Measurements from ENCODE around the gene MAP3K19. TPM values are rescaled to one million over a fixed set of nuclear protein-coding genes. Genes with fewer than 3 reads are reported as not detected.

Gene MAP3K19
- total RNA-seq, 4 donors from 2014 or later: not detected

DNA sequence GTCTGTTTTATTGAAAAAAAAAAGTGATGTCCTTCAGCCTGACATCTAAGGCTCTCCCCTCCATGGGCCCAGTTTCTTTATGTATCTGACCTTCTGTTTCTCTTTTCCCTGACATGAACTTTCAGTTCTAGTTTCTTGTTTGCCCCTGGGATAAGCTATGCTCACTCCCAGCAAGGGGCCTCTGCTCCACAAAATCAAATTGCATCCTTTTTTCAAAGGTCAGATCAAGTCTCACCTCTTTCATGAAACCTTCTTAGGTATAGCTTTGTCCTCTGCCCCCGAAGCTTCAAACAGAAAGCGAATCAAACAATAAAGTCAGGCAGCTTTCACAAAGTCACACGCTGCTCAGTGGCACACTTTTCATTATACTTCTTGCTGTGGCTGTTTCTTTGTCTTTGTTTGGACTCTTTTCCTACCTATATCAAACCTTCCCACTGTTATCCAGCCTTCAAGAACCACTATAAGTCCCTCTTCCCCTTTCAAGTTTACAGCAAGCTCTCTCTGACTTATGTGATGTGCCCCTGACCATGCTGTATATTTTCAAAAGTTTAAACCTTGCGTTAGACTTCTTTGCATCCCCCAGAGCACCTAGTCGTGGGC lies 23.3 kb downstream of the MAP3K19 start:
- TF ChIP-seq, protein P1, sequence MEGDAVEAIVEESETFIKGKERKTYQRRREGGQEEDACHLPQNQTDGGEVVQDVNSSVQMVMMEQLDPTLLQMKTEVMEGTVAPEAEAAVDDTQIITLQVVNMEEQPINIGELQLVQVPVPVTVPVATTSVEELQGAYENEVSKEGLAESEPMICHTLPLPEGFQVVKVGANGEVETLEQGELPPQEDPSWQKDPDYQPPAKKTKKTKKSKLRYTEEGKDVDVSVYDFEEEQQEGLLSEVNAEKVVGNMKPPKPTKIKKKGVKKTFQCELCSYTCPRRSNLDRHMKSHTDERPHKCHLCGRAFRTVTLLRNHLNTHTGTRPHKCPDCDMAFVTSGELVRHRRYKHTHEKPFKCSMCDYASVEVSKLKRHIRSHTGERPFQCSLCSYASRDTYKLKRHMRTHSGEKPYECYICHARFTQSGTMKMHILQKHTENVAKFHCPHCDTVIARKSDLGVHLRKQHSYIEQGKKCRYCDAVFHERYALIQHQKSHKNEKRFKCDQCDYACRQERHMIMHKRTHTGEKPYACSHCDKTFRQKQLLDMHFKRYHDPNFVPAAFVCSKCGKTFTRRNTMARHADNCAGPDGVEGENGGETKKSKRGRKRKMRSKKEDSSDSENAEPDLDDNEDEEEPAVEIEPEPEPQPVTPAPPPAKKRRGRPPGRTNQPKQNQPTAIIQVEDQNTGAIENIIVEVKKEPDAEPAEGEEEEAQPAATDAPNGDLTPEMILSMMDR (IDR thresholded peaks at IDR 0.05; ENCODE audit: low read depth): no peak

DNA sequence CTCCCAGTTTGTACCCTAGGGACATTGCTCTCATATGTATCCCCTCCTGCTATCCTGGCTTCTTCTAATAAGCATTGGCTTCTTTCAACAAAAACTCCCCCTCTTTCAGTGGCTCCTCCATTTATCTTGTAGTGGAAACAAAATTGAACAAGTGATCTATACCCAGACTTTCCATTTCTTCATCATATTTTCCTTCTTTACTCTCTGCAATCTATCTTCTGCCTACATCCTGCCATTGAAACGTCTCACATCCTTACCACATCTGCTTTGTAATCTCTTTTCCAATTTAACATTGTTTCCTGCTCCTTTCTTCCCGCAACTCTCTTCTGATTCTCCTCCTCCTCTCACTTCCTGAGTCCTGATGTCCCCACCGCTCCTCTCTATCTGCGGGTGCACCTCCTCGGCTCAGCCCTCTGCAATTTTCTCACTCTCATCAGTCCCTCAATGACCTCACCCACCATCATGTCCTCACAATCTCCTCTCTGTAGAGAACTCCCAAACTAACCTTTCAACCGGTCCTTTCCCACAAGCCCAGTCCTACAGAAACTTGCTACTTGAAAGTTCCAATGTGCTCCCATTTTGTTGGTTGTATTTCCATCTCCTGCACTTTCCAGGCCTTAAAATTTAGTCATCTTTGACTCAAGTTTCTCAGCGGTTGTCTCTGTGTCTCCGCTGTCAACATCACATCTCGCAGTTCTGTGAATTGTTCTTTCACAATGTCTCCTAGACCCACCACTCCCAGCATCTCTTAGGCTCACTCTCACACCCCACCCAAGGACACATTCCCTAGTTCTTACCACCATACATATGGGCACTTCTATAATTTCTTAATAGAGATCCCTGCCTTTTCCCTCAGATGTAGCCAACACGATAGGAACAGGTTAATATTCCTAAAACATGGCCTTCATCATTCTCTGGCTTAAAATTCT lies 24.0 kb downstream of the MAP3K19 start:
- TF ChIP-seq, protein P1 (IDR thresholded peaks at IDR 0.05; ENCODE audit: low read depth): no peak

DNA sequence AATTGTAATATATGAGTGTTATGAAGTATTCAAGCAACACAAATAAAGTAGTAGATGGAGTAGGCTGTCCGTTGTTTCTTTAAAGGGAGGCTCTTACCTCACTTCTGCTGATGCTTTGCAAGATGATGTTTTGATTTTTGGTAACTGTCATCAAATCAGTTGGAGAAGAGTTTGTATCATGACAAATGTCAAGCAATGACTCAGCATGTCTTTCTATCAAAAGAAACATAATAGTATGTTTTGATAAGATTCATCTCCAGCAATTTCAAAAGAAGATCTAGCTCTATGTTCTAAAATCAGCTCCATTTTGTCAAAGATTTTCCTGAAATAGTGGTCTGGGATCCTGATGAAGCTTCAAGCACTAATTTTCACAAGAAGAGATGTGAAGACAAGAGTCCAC lies 25.6 kb downstream of the MAP3K19 start:
- TF ChIP-seq, protein P1 (IDR thresholded peaks at IDR 0.05; ENCODE audit: low read depth): no peak

DNA sequence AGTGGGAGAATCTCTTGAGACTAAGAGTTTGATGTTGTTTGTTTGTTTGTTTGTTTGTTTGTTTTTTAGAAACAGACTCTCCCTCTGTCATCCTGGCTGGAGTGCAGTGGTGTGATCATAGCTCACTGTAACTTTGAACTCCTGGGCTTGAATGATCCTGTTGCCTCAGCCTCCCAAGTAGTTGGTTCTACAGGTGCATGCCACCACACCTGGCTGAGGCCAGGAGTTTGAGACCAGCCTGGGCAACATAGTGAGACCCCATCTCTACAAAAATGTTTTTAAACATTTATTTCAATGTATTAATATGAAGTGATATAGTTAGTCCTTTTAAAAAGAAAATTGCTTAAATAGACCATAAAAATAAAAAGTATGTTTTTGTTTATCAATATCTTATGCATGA lies 35.6 kb downstream of the MAP3K19 start:
- TF ChIP-seq, protein P1 (IDR thresholded peaks at IDR 0.05; ENCODE audit: low read depth): no peak

DNA sequence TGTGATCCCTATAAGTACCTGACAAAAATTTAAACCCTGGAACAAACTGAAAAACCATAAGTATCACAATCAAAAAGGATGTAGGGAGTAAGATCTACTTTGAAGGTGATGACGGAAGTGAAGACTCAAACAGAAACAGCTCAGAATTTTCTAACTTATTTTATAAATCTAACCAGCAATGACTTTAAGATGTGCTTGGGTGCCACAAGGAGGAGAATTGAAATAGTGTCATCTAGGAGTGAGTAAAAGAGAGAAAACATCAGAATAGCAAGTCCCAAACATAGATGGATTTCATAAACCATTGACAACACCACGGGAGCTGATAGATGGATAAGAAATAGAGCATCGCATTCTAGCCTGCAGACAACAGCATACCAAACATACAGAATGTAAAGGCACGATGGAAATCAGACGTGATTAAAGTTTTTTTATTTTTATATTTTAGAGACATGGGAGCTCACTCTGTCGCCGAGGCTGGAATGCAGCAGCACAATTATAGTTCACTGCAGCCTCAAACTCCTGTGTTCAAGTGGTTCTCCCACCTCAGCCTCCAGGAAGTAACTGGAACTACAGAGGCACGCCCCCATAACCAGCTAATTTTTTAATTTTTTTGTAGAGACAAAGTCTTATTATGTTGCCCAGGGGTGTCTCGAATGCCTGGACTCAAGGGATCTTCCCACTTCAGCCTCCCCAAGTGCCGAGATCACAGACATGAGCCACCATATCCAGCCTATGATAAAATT lies 36.9 kb downstream of the MAP3K19 start:
- TF ChIP-seq, protein P1 (IDR thresholded peaks at IDR 0.05; ENCODE audit: low read depth): no peak

DNA sequence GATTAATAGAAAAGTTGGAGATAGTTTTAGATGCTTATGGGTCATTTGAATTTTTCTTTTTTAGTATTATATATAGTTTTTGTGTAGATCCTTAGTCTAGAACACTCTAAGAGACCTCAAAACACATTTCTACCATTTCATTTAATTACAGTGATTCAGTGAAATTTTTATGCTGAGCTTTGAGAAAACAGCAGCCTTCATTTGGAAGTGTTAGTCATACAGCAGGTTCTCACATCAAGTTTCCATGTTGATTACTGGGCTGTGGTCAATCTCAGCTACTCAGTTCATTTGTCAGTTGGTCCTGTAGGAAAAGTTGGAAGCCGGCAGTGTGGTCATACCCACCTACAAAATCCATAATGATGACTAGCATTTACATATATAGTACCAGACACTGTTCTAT lies 37.9 kb downstream of the MAP3K19 start:
- TF ChIP-seq, protein P1 (IDR thresholded peaks at IDR 0.05; ENCODE audit: low read depth): no peak

DNA sequence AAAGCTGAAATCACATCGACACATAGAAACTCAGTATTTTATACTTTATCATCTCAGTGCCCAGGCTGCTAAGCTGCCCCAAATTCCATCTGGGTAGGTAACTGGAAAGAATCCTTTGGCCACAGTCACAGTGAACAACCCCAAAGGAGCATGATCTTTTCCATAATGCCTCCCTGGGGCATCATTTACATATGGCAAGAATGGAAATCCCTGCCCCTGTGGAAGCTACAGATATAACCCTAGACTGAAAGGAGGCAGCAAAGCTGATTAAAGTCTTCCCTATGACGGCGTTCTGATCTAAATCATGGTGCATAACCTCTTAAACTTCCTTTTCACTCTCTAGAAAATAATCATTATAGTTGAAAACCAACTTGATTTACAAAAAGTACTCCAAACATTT lies 41.5 kb downstream of the MAP3K19 start:
- TF ChIP-seq, protein P1 (IDR thresholded peaks at IDR 0.05; ENCODE audit: low read depth): no peak

All from subcutaneous adipose tissue (tissue), 4 donors.